HFFc6 (cell line): ENCODE measurements around the gene USP25. TPM values are rescaled to one million over a fixed set of nuclear protein-coding genes. Genes with fewer than 3 reads are reported as not detected.

ENCODE experiments used
- DNase-seq: peaks from one replicate; pipeline ENCODE4 v3.0.0-alpha.2; 2018
- H3K27ac Mint-ChIP-seq: 2 replicates; pipeline ENCODE4 v1.8.0; 2020; ENCODE audit warnings: mild to moderate bottlenecking, mixed read lengths
- H3K27me3 Mint-ChIP-seq: 2 replicates; pipeline ENCODE4 v1.8.0; 2021; ENCODE audit warnings: mild to moderate bottlenecking, moderate library complexity, mixed read lengths; ENCODE audit not compliant: insufficient read depth
- H3K36me3 Mint-ChIP-seq: 2 replicates; pipeline ENCODE4 v1.8.0; 2021; ENCODE audit warnings: low read depth, mixed read lengths
- H3K4me1 Mint-ChIP-seq: 2 replicates; pipeline ENCODE4 v1.8.0; 2020; ENCODE audit warnings: low read depth, mixed read lengths
- H3K4me3 Mint-ChIP-seq: 2 replicates; pipeline ENCODE4 v1.8.0; 2020; ENCODE audit warnings: mild to moderate bottlenecking, moderate library complexity, mixed read lengths
- H3K9me3 Mint-ChIP-seq: 2 replicates; pipeline ENCODE4 v1.8.0; 2020; ENCODE audit warnings: mild to moderate bottlenecking, mixed read lengths
- CTCF ChIP-seq: fragments of 200-600 bp; sonication (generic); IDR thresholded peaks from 2 replicates; pipeline ENCODE4 v1.5.0; 2021; ENCODE audit warnings: antibody characterized with exemption, mild to moderate bottlenecking
- total RNA-seq, 6 experiments: library from RNA; stranded (reverse); fragmentation: NEBNext Ultra II Directional; extraction: Animal tissue kit (Norgen Biotek cat#: 25700); gene quantifications; 2 replicates in 1 of 6; 3 replicates in 5 of 6; pipeline ENCODE4 v1.2.3, GENCODE V29; 2021

The USP25 gene
- total RNA-seq, 6 experiments from 2014 or later = 13.8 to 18.3 (median 16.6) TPM

- H3K9me3 Mint-ChIP-seq = no peaks in the 10 kb centered on the region
- DNase-seq = peak; percentile 13
Observed at GRCh38 chr21:15741510-15741909, 11.7 kb downstream of the USP25 start.

GRCh38 chr21:15742052-15742670, 12.4 kb downstream of the USP25 start:
- Mint-ChIP-seq H3K27ac (no peak overlapping the region), H3K27me3 (no peaks in the 10 kb centered on the region; the same call in 1 of the 2 replicates), H3K4me3 (no peak overlapping the region), H3K36me3 (peaks cover 10% of the 10 kb centered on the region), H3K4me1 (peaks cover 32% of the 10 kb centered on the region), H3K9me3 (no peaks in the 10 kb centered on the region)
- no peak for TF ChIP-seq CTCF
- DNase-seq = no peak

More at GRCh38 chr21:15741510-15741909, 11.7 kb downstream of the USP25 start:
- Mint-ChIP-seq H3K27ac (no peak overlapping the region; the same call in 1 of the 2 replicates), H3K4me3 (no peak overlapping the region), H3K4me1 (peaks cover 32% of the 10 kb centered on the region), H3K27me3 (no peaks in the 10 kb centered on the region; the same call in none of the 2 replicates), H3K36me3 (peaks cover 10% of the 10 kb centered on the region)
- TF ChIP-seq CTCF = no peak

- TF ChIP-seq CTCF = no peak
- Mint-ChIP-seq H3K27me3 (no peaks in the 10 kb centered on the region; the same call in 1 of the 2 replicates), H3K27ac (no peak overlapping the region), H3K4me1 (peaks cover 32% of the 10 kb centered on the region), H3K36me3 (peaks cover 10% of the 10 kb centered on the region), H3K4me3 (no peak overlapping the region), H3K9me3 (no peaks in the 10 kb centered on the region)
- no peak for DNase-seq
Observed at GRCh38 chr21:15742694-15743093, 12.9 kb downstream of the USP25 start.

GRCh38 chr21:15743593-15743992, 13.8 kb downstream of the USP25 start:
- Mint-ChIP-seq H3K4me1 (peaks cover 32% of the 10 kb centered on the region), H3K27me3 (no peaks in the 10 kb centered on the region; the same call in 1 of the 2 replicates), H3K4me3 (no peak overlapping the region), H3K9me3 (no peaks in the 10 kb centered on the region), H3K27ac (no peak overlapping the region), H3K36me3 (peaks cover 10% of the 10 kb centered on the region)
- no peak for DNase-seq
- TF ChIP-seq CTCF = no peak

GRCh38 chr21:15744926-15745325, 15.1 kb downstream of the USP25 start:
- Mint-ChIP-seq H3K36me3 (peaks cover 10% of the 10 kb centered on the region), H3K27ac (no peak overlapping the region), H3K4me3 (no peak overlapping the region), H3K27me3 (no peaks in the 10 kb centered on the region; the same call in 1 of the 2 replicates), H3K9me3 (no peaks in the 10 kb centered on the region), H3K4me1 (peaks cover 38% of the 10 kb centered on the region)
- no peak for DNase-seq
- no peak for TF ChIP-seq CTCF
